Ovary (tissue), 3 donors: ENCODE results near the gene LZTFL1.

Experiments
- CTCF ChIP-seq, 3 donors: fragments of 450-650 bp in 2 of 3; fragments of 200-600 bp in 1 of 3; IDR thresholded peaks; one replicate each; pipeline versions ENCODE4 v1.5.1 to v1.8.0; 2016 to 2022; ENCODE audit warnings: antibody characterized with exemption in 3 of 3, mild to moderate bottlenecking in 1 of 3
- EP300 ChIP-seq: sonication (generic); formaldehyde crosslinking; IDR thresholded peaks from one replicate; pipeline ENCODE4 v1.6.1; 2017; ENCODE audit warnings: antibody characterized with exemption
- donor health status: DM: no; HTN: no; CAD: no.

DNA sequence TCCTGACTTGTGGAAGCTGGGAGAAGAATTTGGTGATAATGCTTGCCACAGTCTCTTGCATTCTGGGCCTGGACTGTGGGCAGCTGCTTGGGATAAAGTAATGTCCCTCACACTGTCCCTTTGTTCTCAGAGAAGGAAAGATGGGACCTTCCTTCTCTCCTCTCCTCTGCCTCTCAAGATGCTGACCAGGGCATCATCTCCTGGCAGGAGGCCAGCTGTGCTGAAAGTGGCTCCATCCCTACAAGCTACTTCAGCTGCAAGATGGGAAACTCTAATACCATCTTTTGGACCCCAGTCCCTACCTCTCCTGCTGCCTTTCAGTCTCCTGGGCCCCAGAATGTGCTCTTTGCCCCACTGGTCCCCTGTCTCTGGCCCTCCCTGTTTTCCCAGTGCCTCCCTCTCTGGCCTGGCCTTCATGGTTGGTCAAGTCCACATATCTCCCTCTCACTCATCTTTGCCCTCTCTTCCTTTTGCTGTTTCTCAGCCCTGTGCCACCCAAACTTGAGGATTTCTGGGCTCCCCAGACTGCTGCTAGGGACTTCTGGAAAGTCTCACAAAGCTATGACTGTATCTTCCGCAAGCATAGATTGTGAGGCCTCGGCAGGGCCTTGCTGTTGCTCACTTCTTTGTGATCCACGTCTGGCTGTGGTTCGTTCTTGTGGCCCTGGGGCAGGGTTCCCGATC is 38.5 kb downstream of the LZTFL1 start:
- TF ChIP-seq EP300, result no peak
- TF ChIP-seq CTCF (IDR thresholded peaks at IDR 0.05), result no peak
